ENCODE data around the gene CASP6. TPM values are rescaled to one million over a fixed set of nuclear protein-coding genes. Genes with fewer than 3 reads are reported as not detected.

Gene CASP6
- polyA plus RNA-seq, 3 donors = 4.7 to 24.4 (median 23.3) TPM

- Histone ChIP-seq H3K4me1 (ENCODE audit: control insufficient read depth in 1 of 2, insufficient read depth in 2 of 2, low read length in 2 of 2) (no peaks in the 10 kb centered on the region), H4K20me1 (ENCODE audit: insufficient read depth, low read length) (no peaks in the 10 kb centered on the region), H2AFZ (ENCODE audit: insufficient read depth, low read depth, low read length, poor library complexity, severe bottlenecking) (no peak overlapping the region), H3K27ac (ENCODE audit: low read depth in 1 of 2, low read length in 2 of 2) (no peak overlapping the region), H3K27me3 (ENCODE audit: control insufficient read depth in 2 of 2, insufficient read depth in 2 of 2, low read length in 2 of 2) (no peaks in the 10 kb centered on the region), H3K4me3 (replicated peaks in 1 of 3; ENCODE audit: low read depth in 2 of 3, low read length in 3 of 3) (no peak overlapping the region), H3K9ac (ENCODE audit: insufficient read depth, low read length, poor library complexity, severe bottlenecking) (no peak overlapping the region), H3K9me3 (replicated peaks in 1 of 2; ENCODE audit: control insufficient read depth in 1 of 2, insufficient read depth in 1 of 2, low read length in 2 of 2) (no peaks in the 10 kb centered on the region), H3K79me2 (ENCODE audit: insufficient read depth, low read length) (no peaks in the 10 kb centered on the region), H3K4me2 (replicated peaks; ENCODE audit: extremely low read depth, low read length, poor library complexity, severe bottlenecking) (no peak overlapping the region), H3K36me3 (replicated peaks in 1 of 2; ENCODE audit: control insufficient read depth in 1 of 2, insufficient read depth in 2 of 2, low read length in 2 of 2) (no peaks in the 10 kb centered on the region)
- TF ChIP-seq, protein P1, sequence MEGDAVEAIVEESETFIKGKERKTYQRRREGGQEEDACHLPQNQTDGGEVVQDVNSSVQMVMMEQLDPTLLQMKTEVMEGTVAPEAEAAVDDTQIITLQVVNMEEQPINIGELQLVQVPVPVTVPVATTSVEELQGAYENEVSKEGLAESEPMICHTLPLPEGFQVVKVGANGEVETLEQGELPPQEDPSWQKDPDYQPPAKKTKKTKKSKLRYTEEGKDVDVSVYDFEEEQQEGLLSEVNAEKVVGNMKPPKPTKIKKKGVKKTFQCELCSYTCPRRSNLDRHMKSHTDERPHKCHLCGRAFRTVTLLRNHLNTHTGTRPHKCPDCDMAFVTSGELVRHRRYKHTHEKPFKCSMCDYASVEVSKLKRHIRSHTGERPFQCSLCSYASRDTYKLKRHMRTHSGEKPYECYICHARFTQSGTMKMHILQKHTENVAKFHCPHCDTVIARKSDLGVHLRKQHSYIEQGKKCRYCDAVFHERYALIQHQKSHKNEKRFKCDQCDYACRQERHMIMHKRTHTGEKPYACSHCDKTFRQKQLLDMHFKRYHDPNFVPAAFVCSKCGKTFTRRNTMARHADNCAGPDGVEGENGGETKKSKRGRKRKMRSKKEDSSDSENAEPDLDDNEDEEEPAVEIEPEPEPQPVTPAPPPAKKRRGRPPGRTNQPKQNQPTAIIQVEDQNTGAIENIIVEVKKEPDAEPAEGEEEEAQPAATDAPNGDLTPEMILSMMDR (IDR thresholded peaks at IDR 0.05) = no peak
- H3K4me3 Mint-ChIP-seq = no peak overlapping the region
- no peaks in the 10 kb centered on the region for H3K36me3 Mint-ChIP-seq
- DNase-seq = no peak
- H3K9me3 Mint-ChIP-seq = no peaks in the 10 kb centered on the region
- intact Hi-C loops (cut with micrococcal nuclease) = no loop called here
- H3K27me3 Mint-ChIP-seq (ENCODE audit: low read depth in 3 of 3) = peaks cover 0 to 10% (median 1%) of the 10 kb centered on the region in 3 donors
- no peak overlapping the region for H3K27ac Mint-ChIP-seq
- WGBS (ENCODE audit: insufficient coverage) = no CpG with 5 or more reads among the region's 2 CpGs
- H3K4me1 Mint-ChIP-seq = no peaks in the 10 kb centered on the region
Measured at GRCh38 chr4:109746728-109747127, 43.5 kb upstream of the CASP6 start.

GRCh38 chr4:109745830-109746229, 42.6 kb upstream of the CASP6 start:
- DNase-seq = no peak
- TF ChIP-seq, protein P1 (IDR thresholded peaks at IDR 0.05) = no peak
- no peak overlapping the region for H3K4me3 Mint-ChIP-seq
- no peak overlapping the region for H3K27ac Mint-ChIP-seq
- Histone ChIP-seq H3K9ac (ENCODE audit: insufficient read depth, low read length, poor library complexity, severe bottlenecking) (no peak overlapping the region), H3K27ac (ENCODE audit: low read depth in 1 of 2, low read length in 2 of 2) (no peak overlapping the region), H3K79me2 (ENCODE audit: insufficient read depth, low read length) (no peaks in the 10 kb centered on the region), H3K4me2 (replicated peaks; ENCODE audit: extremely low read depth, low read length, poor library complexity, severe bottlenecking) (no peak overlapping the region), H2AFZ (ENCODE audit: insufficient read depth, low read depth, low read length, poor library complexity, severe bottlenecking) (no peak overlapping the region), H3K4me1 (ENCODE audit: control insufficient read depth in 1 of 2, insufficient read depth in 2 of 2, low read length in 2 of 2) (no peaks in the 10 kb centered on the region), H3K36me3 (replicated peaks in 1 of 2; ENCODE audit: control insufficient read depth in 1 of 2, insufficient read depth in 2 of 2, low read length in 2 of 2) (no peaks in the 10 kb centered on the region), H3K27me3 (ENCODE audit: control insufficient read depth in 2 of 2, insufficient read depth in 2 of 2, low read length in 2 of 2) (no peaks in the 10 kb centered on the region), H3K4me3 (replicated peaks in 1 of 3; ENCODE audit: low read depth in 2 of 3, low read length in 3 of 3) (no peak overlapping the region), H4K20me1 (ENCODE audit: insufficient read depth, low read length) (no peaks in the 10 kb centered on the region), H3K9me3 (replicated peaks in 1 of 2; ENCODE audit: control insufficient read depth in 1 of 2, insufficient read depth in 1 of 2, low read length in 2 of 2) (no peaks in the 10 kb centered on the region)
- H3K36me3 Mint-ChIP-seq = no peaks in the 10 kb centered on the region
- no peaks in the 10 kb centered on the region for H3K9me3 Mint-ChIP-seq
- no peaks in the 10 kb centered on the region for H3K4me1 Mint-ChIP-seq
- intact Hi-C loops (cut with micrococcal nuclease) = no loop called here
- H3K27me3 Mint-ChIP-seq (ENCODE audit: low read depth in 3 of 3) = peaks cover 0 to 10% (median 1%) of the 10 kb centered on the region in 3 donors
